Naive thymus-derived CD8-positive, alpha-beta T cell (primary cell): ENCODE data around the gene TGM6. TPM values are rescaled to one million over a fixed set of nuclear protein-coding genes. Genes with fewer than 3 reads are reported as not detected.

Experiments used
- ATAC-seq, 2 donors: fragments of 150-1000 bp; cut with Tn5 transposase in 1 of 2; sonication (Bioruptor Pico), chemical (Tn5 transposase) in 1 of 2; 1 replicate in 1 of 2; 2 replicates in 1 of 2; pipeline ENCODE4 v1.10.0; 2021; ENCODE audit warnings: mild to moderate bottlenecking in 2 of 2, moderate library complexity in 2 of 2
- POLR2A ChIA-PET: fragments of 350-600 bp; sonication (Branson Sonifier 250); formaldehyde crosslinking; loops from one replicate; lab custom pipeline; 2021; ENCODE audit warnings: antibody characterized with exemption; lab: Charles Lee
- DNase-seq, 10 donors: peaks; one replicate each; pipeline versions ENCODE4 v3.0.0 to v3.0.0-alpha.2; 2020 to 2022
- H3K27ac Mint-ChIP-seq, 10 donors: one replicate each; pipeline ENCODE4 v1.8.0; 2020 to 2022; ENCODE audit warnings: mild to moderate bottlenecking in 10 of 10, mixed read lengths in 10 of 10, moderate library complexity in 4 of 10, inconsistent platforms in 1 of 10
- H3K27me3 Mint-ChIP-seq, 5 donors: one replicate each; pipeline ENCODE4 v1.8.0; 2021 to 2022; ENCODE audit warnings: mixed read lengths in 5 of 5
- H3K36me3 Mint-ChIP-seq, 3 donors: one replicate each; pipeline ENCODE4 v1.8.0; 2020 to 2022; ENCODE audit warnings: mixed read lengths in 3 of 3, mild to moderate bottlenecking in 2 of 3, inconsistent platforms in 1 of 3
- H3K4me1 Mint-ChIP-seq, 4 donors: one replicate each; pipeline ENCODE4 v1.8.0; 2021 to 2022; ENCODE audit warnings: mixed read lengths in 4 of 4
- H3K4me3 Mint-ChIP-seq, 10 donors: one replicate each; pipeline ENCODE4 v1.8.0; 2020 to 2022; ENCODE audit warnings: mild to moderate bottlenecking in 10 of 10, mixed read lengths in 10 of 10, moderate library complexity in 6 of 10, inconsistent platforms in 1 of 10
- H3K9me3 Mint-ChIP-seq, 9 donors: one replicate each; pipeline ENCODE4 v1.8.0; 2020 to 2022; ENCODE audit warnings: mixed read lengths in 9 of 9, mild to moderate bottlenecking in 3 of 9, inconsistent platforms in 1 of 9, moderate library complexity in 1 of 9
- polyA plus RNA-seq, 3 donors: library from polyadenylated mRNA; unstranded; fragments of 300-500 nt; fragmentation: Illumina TruSeq; gene quantifications; one replicate each; pipeline ENCODE4 v1.2.3, GENCODE V29; 2021
- total RNA-seq, 8 experiments: library from RNA in 2 of 8; stranded (reverse) in 2 of 8; gene quantifications; one replicate each; pipeline ENCODE4 v1.2.3 and lab custom pipeline; 2021 to 2026

The TGM6 gene
- total and polyA plus RNA-seq, 5 experiments from 2014 or later: not detected

GRCh38 chr20:2467412-2467811, 86.7 kb downstream of the TGM6 start:
- no peak for DNase-seq
- Mint-ChIP-seq H3K36me3 (peaks cover 8 to 71% (median 25%) of the 10 kb centered on the region in 3 donors), H3K27ac (peak overlapping the region in 8 of 10 donors; percentile 9 to 100 (median 40)), H3K9me3 (peaks cover 0 to 7% (median 0%) of the 10 kb centered on the region in 9 donors), H3K4me3 (peak overlapping the region in 1 of 10 donors; percentile 31), H3K4me1 (peaks cover 33 to 53% (median 41%) of the 10 kb centered on the region in 4 donors), H3K27me3 (no peaks in the 10 kb centered on the region)
- no peak for ATAC-seq
- POLR2A ChIA-PET: interaction anchor here (0.5 to 1.5 kb wide), 2 partner anchors 10 to 200 kb away, joined by 3 to 7 read pairs; no protein-coding TSS in a partner anchor

GRCh38 chr20:2468581-2469407, 88.1 kb downstream of the TGM6 start:
- POLR2A ChIA-PET: interaction anchor here (1.0 kb wide), 1 partner anchor 12 kb away, joined by 3 read pairs; no protein-coding TSS in a partner anchor
- Mint-ChIP-seq H3K9me3 (peaks cover 0 to 10% (median 0%) of the 10 kb centered on the region in 9 donors), H3K4me3 (peak overlapping the region; percentile 44 to 99 (median 67)), H3K36me3 (peaks cover 6 to 58% (median 12%) of the 10 kb centered on the region in 3 donors), H3K27me3 (no peaks in the 10 kb centered on the region), H3K4me1 (peaks cover 32 to 53% (median 41%) of the 10 kb centered on the region in 4 donors), H3K27ac (peak overlapping the region; percentile 29 to 100 (median 84))
- ATAC-seq (no peak), DNase-seq (no peak)

- Mint-ChIP-seq H3K36me3 (peaks cover 6 to 45% (median 6%) of the 10 kb centered on the region in 3 donors), H3K4me1 (peaks cover 32 to 53% (median 41%) of the 10 kb centered on the region in 4 donors), H3K27ac (peak overlapping the region; percentile 94 to 100 (median 99)), H3K27me3 (no peaks in the 10 kb centered on the region), H3K9me3 (peaks cover 0 to 10% (median 0%) of the 10 kb centered on the region in 9 donors), H3K4me3 (peak overlapping the region; percentile 94 to 99 (median 99))
- peak in 9 of 10 donors; percentile 34 to 84 (median 65) for DNase-seq
- POLR2A ChIA-PET: interaction anchor here (0.6 to 2.6 kb wide), 13 partner anchors 10 to 1004 kb away, joined by 3 to 32 read pairs (median 6); partner anchors contain the start of genes IDH3B, NOP56, NSFL1C and ZNF343
- peak; percentile 61 to 63 for ATAC-seq
Observed at GRCh38 chr20:2469991-2470422, 89.3 kb downstream of the TGM6 start.

DNA sequence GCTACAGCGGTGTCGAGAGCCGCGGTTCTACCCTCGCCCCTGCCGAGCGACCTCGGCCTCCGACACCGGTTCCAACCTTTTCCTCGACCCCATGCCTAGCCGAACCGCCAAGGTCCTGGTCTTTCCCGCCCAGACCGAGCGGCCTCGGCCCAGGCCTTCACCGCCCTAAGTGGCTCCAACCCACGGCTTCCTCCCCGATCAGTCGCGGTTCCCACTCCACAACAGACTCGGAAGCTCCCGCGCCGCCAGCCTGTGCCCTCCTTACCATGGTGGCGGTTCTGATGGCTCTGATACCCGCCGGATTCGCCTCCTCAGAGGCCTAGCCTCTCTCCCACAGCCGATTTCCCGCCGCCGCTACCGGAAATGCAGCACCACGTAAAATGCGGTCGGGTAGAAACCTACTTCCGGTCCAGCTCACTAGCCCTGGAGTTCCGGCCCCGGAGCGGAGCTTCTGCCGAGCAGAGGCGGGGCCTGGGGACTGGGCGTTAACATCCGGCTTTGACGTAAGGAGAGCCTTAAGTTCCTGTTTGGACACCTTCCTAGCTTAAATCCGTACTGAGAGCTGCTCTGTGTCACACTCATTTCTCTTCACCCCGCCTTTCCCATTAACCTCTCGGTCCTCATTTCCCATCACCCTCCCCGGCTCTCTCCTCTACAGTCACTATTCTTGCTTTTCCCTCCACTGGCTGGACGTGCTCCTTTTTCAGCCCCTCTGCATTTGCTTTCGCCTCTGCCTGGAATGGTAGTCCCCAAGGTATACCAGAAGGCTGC, 89.9 kb downstream of the TGM6 start, which contains the start of gene SNRPB:
Gene SNRPB (minus strand): TSS at position 367 of the 771 bp plus-strand sequence. CDS start 99 bp downstream, at position 268.
- Mint-ChIP-seq H3K9me3 (peaks cover 0 to 10% (median 0%) of the 10 kb centered on the region in 9 donors), H3K27me3 (no peaks in the 10 kb centered on the region), H3K27ac (peak within 1 kb of the TSS; percentile 94 to 100 (median 99)), H3K4me1 (peaks cover 31 to 49% (median 41%) of the 10 kb centered on the region in 4 donors), H3K4me3 (peak within 1 kb of the TSS; percentile 94 to 99 (median 99)), H3K36me3 (peaks cover 6 to 39% (median 6%) of the 10 kb centered on the region in 3 donors)
- ATAC-seq (peak; percentile 90), DNase-seq (peak; percentile 85 to 98 (median 96))
- POLR2A ChIA-PET: interaction anchor here (0.8 to 2.6 kb wide), 14 partner anchors 9 to 1004 kb away, joined by 3 to 32 read pairs (median 6); partner anchors contain the start of genes IDH3B, NOP56, NSFL1C and ZNF343

DNA sequence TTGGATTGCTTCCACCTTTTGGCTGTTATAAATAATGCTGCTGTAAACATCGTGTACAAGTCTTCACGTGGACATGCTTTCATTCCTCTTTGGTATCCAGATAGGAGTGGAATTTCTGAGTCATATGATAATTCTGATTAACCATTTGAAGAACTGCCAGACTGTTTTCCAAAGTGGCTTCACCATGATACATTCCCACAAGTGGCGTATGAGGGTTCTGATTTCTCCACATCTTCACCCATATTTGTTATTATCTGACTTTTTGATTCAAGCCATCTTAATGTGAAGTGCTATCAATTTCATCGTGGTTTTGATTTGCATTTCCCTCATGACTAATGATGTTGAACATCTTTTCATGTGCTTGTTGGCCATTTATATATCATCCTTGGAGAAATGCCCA, 92.8 kb downstream of the TGM6 start:
- Mint-ChIP-seq H3K4me3 (no peak overlapping the region), H3K27me3 (no peaks in the 10 kb centered on the region), H3K27ac (no peak overlapping the region), H3K4me1 (peaks cover 15 to 28% (median 24%) of the 10 kb centered on the region in 4 donors), H3K9me3 (peaks cover 0 to 10% (median 0%) of the 10 kb centered on the region in 9 donors), H3K36me3 (peaks cover 0 to 16% (median 8%) of the 10 kb centered on the region in 3 donors)
- DNase-seq (no peak), ATAC-seq (no peak)
- POLR2A ChIA-PET: no interaction called here

GRCh38 chr20:2475850-2476741, 95.4 kb downstream of the TGM6 start:
- ATAC-seq (no peak), DNase-seq (no peak)
- H3K27ac Mint-ChIP-seq: no peak overlapping the region
- H3K4me3 Mint-ChIP-seq: no peak overlapping the region
- H3K9me3 Mint-ChIP-seq: peaks cover 0 to 22% (median 3%) of the 10 kb centered on the region in 9 donors
- H3K4me1 Mint-ChIP-seq: peaks cover 2 to 4% (median 2%) of the 10 kb centered on the region in 4 donors
- H3K27me3 Mint-ChIP-seq: no peaks in the 10 kb centered on the region
- H3K36me3 Mint-ChIP-seq: peaks cover 10 to 25% (median 17%) of the 10 kb centered on the region in 3 donors
- POLR2A ChIA-PET: interaction anchor here (0.7 kb wide), 1 partner anchor 33 kb away, joined by 4 read pairs; the partner anchor contains the start of gene ZNF343

DNA sequence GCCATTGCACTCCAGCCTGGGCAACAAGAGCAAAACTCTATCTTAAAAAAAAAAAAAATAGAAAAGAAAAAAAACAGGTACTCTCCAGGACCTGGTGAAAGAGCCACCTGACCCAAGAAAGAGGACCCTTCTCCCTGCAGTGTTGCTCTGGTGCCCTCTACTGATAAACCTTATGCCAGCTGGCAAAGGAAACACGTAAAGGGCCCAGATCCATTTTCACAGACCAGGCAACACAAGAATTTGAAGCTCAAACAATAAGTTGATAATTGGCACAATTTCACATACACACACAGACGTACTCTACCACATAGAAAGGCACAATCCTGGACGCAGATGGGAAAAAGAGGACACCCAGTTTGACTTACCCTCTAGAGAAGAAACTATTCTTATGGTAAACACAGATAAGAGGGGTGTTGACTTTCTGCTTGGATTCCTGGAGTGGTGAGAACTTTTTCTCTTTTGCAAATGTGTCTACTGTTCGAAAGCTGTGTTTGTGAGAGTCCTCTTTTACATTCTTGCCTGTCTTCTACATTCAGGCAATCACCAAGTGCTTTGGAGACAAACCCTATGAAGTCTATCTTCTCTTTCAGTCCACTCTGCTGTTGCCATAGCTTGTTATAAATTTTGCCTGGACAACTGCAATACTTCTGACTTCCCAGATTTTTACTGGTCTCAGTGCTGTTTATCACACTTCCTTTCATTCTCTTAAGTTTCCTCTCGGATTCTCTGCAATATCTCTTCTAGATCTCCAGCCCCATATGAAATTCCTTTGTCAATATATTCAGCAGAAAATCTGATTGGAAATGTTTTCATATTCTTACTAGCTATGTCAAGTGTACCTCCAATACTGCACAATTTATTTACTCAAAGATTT, 96.3 kb downstream of the TGM6 start:
- no peaks in the 10 kb centered on the region for H3K27me3 Mint-ChIP-seq
- peaks cover 15 to 34% (median 25%) of the 10 kb centered on the region in 3 donors for H3K36me3 Mint-ChIP-seq
- no peak overlapping the region for H3K4me3 Mint-ChIP-seq
- no peaks in the 10 kb centered on the region for H3K4me1 Mint-ChIP-seq
- POLR2A ChIA-PET: interaction anchor here (0.7 kb wide), 1 partner anchor 32 kb away, joined by 4 read pairs; the partner anchor contains the start of gene ZNF343
- H3K9me3 Mint-ChIP-seq: peaks cover 0 to 24% (median 4%) of the 10 kb centered on the region in 9 donors
- ATAC-seq: no peak
- no peak for DNase-seq
- H3K27ac Mint-ChIP-seq: no peak overlapping the region

- POLR2A ChIA-PET: no interaction called here
- no peaks in the 10 kb centered on the region for H3K4me1 Mint-ChIP-seq
- H3K36me3 Mint-ChIP-seq: peaks cover 30 to 58% (median 56%) of the 10 kb centered on the region in 3 donors
- DNase-seq (no peak), ATAC-seq (no peak)
- no peaks in the 10 kb centered on the region for H3K27me3 Mint-ChIP-seq
- H3K4me3 Mint-ChIP-seq: no peak overlapping the region
- no peak overlapping the region for H3K27ac Mint-ChIP-seq
- H3K9me3 Mint-ChIP-seq: peaks cover 0 to 16% (median 3%) of the 10 kb centered on the region in 9 donors
Observed at GRCh38 chr20:2480381-2480780, 99.7 kb downstream of the TGM6 start.
